ENCODE data around the gene GLT8D2.

- TF ChIP-seq ZFAT (CRISPR knock-in tag; conservative IDR thresholded peaks at IDR 0.05) (no peak), AHDC1 (CRISPR knock-in tag; IDR thresholded peaks at IDR 0.05; ENCODE audit: borderline replicate concordance) (no peak), ZNF12 (CRISPR knock-in tag; IDR thresholded peaks at IDR 0.05) (no peak), PHF20 (CRISPR knock-in tag; IDR thresholded peaks at IDR 0.05) (no peak), HMGA1 (CRISPR knock-in tag; conservative IDR thresholded peaks at IDR 0.05) (no peak), TRIM22 (IDR thresholded peaks at IDR 0.05) (no peak), MYC (CRISPR knock-in tag; IDR thresholded peaks at IDR 0.05; ENCODE audit: borderline replicate concordance) (no peak), EZH2 (conservative IDR thresholded peaks at IDR 0.05; ENCODE audit: low read depth, low read length) (no peak), ZNF318 (CRISPR knock-in tag; IDR thresholded peaks at IDR 0.05) (no peak), RAD21 (CRISPR knock-in tag; IDR thresholded peaks at IDR 0.05) (no peak), ZNF589 (CRISPR knock-in tag; conservative IDR thresholded peaks at IDR 0.05) (no peak)
These were observed 4.8 kb upstream of the GLT8D2 start for GRCh38 chr12:104054681-104055346.
